GM15510 (cell line): ENCODE data around the gene GALNT17.

Experiments
- POLR2A ChIP-seq: IDR thresholded peaks from 3 replicates; pipeline ENCODE4 v1.6.1; 2011; ENCODE audit warnings: borderline replicate concordance; ENCODE audit not compliant: insufficient read length; ENCODE audit errors: extremely low read depth

The GALNT17 gene

GRCh38 chr7:71208881-71209280, 76.9 kb downstream of the GALNT17 start:
- TF ChIP-seq POLR2A = no peak

GRCh38 chr7:71210220-71210619, 78.3 kb downstream of the GALNT17 start:
- no peak for TF ChIP-seq POLR2A

GRCh38 chr7:71216211-71216610, 84.3 kb downstream of the GALNT17 start:
- no peak for TF ChIP-seq POLR2A

GRCh38 chr7:71220210-71220695, 88.3 kb downstream of the GALNT17 start:
- TF ChIP-seq POLR2A = no peak

GRCh38 chr7:71221049-71221448, 89.1 kb downstream of the GALNT17 start:
- TF ChIP-seq POLR2A = no peak

GRCh38 chr7:71221549-71221948, 89.6 kb downstream of the GALNT17 start:
- no peak for TF ChIP-seq POLR2A

GRCh38 chr7:71227126-71227525, 95.2 kb downstream of the GALNT17 start:
- TF ChIP-seq POLR2A = no peak

GRCh38 chr7:71229148-71229547, 97.2 kb downstream of the GALNT17 start:
- no peak for TF ChIP-seq POLR2A

- no peak for TF ChIP-seq POLR2A
Measured at GRCh38 chr7:71229699-71230098, 97.8 kb downstream of the GALNT17 start.

- TF ChIP-seq POLR2A = no peak
Measured at GRCh38 chr7:71235253-71235652, 103.3 kb downstream of the GALNT17 start.

- TF ChIP-seq POLR2A = no peak
Measured at GRCh38 chr7:71236230-71237105, 104.5 kb downstream of the GALNT17 start.

GRCh38 chr7:71237945-71238344, 106.0 kb downstream of the GALNT17 start:
- TF ChIP-seq POLR2A = no peak

GRCh38 chr7:71238581-71239295, 106.8 kb downstream of the GALNT17 start:
- no peak for TF ChIP-seq POLR2A

- no peak for TF ChIP-seq POLR2A
Measured at GRCh38 chr7:71239586-71240268, 107.8 kb downstream of the GALNT17 start.

GRCh38 chr7:71243736-71244410, 111.9 kb downstream of the GALNT17 start:
- TF ChIP-seq POLR2A = no peak

- no peak for TF ChIP-seq POLR2A
Measured at GRCh38 chr7:71245038-71245437, 113.1 kb downstream of the GALNT17 start.

- TF ChIP-seq POLR2A = no peak
Measured at GRCh38 chr7:71251706-71252105, 119.8 kb downstream of the GALNT17 start.
